HepG2 (cell line): ENCODE results near the gene COL25A1.

Experiments
- JUN ChIP-seq: sonication (generic); formaldehyde crosslinking; IDR thresholded peaks from 2 replicates; pipeline ENCODE4 v1.4.0; 2020; ENCODE audit warnings: mild to moderate bottlenecking, missing genetic modification reagents
- MXI1 ChIP-seq: IDR thresholded peaks from 3 replicates; pipeline ENCODE4 v1.6.1; 2012; ENCODE audit warnings: low read depth, low read length, inconsistent platforms, borderline replicate concordance
- POGZ ChIP-seq: sonication (generic); formaldehyde crosslinking; IDR thresholded peaks from 2 replicates; pipeline ENCODE4 v1.4.0; 2020; ENCODE audit warnings: mild to moderate bottlenecking, missing genetic modification reagents
- POLR2A ChIP-seq, 2 experiments: IDR thresholded peaks; 2 replicates each; pipeline ENCODE4 v1.6.1; 2011; ENCODE audit warnings: low read depth in 2 of 2, low read length in 2 of 2, mild to moderate bottlenecking in 1 of 2, moderate library complexity in 1 of 2; ENCODE audit not compliant: insufficient read depth in 1 of 2
- RAD21 ChIP-seq: fragments of 450-650 bp; formaldehyde crosslinking; IDR thresholded peaks from 2 replicates; pipeline ENCODE4 v1.5.0; 2020; ENCODE audit warnings: mild to moderate bottlenecking
- SNAPC2 ChIP-seq: sonication (generic); formaldehyde crosslinking; IDR thresholded peaks from 2 replicates; pipeline ENCODE4 v1.8.1; 2022; ENCODE audit warnings: mild to moderate bottlenecking, missing genetic modification reagents
- TP53 ChIP-seq: sonication (generic); formaldehyde crosslinking; conservative IDR thresholded peaks from 2 replicates; pipeline ENCODE4 v1.4.0; 2020; ENCODE audit warnings: missing genetic modification reagents
- ZBTB7B ChIP-seq: sonication (generic); formaldehyde crosslinking; IDR thresholded peaks from 2 replicates; pipeline ENCODE4 v1.4.0; 2020; ENCODE audit warnings: missing genetic modification reagents
- ZNF274 ChIP-seq: sonication (generic); formaldehyde crosslinking; IDR thresholded peaks from 2 replicates; pipeline ENCODE4 v1.5.1; 2020; ENCODE audit warnings: mild to moderate bottlenecking, missing genetic modification reagents
- ZNF343 ChIP-seq: sonication (generic); formaldehyde crosslinking; IDR thresholded peaks from 2 replicates; pipeline ENCODE4 v1.4.0; 2020; ENCODE audit warnings: mild to moderate bottlenecking, missing genetic modification reagents
- ZNF572 ChIP-seq: sonication (generic); formaldehyde crosslinking; IDR thresholded peaks from 2 replicates; pipeline ENCODE4 v1.5.1; 2020; ENCODE audit warnings: mild to moderate bottlenecking, missing genetic modification reagents
- TF ChIP-seq, protein P1 (sequence below): sonication (generic); formaldehyde crosslinking; IDR thresholded peaks from 2 replicates; pipeline ENCODE4 v1.5.0; 2020; ENCODE audit warnings: mild to moderate bottlenecking, missing genetic modification reagents, moderate library complexity

- TF ChIP-seq JUN (CRISPR knock-in tag) = no peak
- TF ChIP-seq SNAPC2 (CRISPR knock-in tag) = no peak
- TF ChIP-seq, protein P1, sequence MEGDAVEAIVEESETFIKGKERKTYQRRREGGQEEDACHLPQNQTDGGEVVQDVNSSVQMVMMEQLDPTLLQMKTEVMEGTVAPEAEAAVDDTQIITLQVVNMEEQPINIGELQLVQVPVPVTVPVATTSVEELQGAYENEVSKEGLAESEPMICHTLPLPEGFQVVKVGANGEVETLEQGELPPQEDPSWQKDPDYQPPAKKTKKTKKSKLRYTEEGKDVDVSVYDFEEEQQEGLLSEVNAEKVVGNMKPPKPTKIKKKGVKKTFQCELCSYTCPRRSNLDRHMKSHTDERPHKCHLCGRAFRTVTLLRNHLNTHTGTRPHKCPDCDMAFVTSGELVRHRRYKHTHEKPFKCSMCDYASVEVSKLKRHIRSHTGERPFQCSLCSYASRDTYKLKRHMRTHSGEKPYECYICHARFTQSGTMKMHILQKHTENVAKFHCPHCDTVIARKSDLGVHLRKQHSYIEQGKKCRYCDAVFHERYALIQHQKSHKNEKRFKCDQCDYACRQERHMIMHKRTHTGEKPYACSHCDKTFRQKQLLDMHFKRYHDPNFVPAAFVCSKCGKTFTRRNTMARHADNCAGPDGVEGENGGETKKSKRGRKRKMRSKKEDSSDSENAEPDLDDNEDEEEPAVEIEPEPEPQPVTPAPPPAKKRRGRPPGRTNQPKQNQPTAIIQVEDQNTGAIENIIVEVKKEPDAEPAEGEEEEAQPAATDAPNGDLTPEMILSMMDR = no peak
- no peak for TF ChIP-seq MXI1
- no peak for TF ChIP-seq ZBTB7B (CRISPR knock-in tag)
- TF ChIP-seq POLR2A (IDR thresholded peaks at IDR 0.05; ENCODE audit: insufficient read depth in 1 of 2, low read depth in 2 of 2, low read length in 2 of 2) = no peak
- TF ChIP-seq POGZ (CRISPR knock-in tag) = no peak
- no peak for TF ChIP-seq ZNF572 (CRISPR knock-in tag)
- no peak for TF ChIP-seq RAD21 (CRISPR knock-in tag)
- TF ChIP-seq ZNF274 = no peak
- TF ChIP-seq ZNF343 (CRISPR knock-in tag) = no peak
- no peak for TF ChIP-seq TP53 (CRISPR knock-in tag)
These were observed 12.9 kb upstream of the COL25A1 start for GRCh38 chr4:109315341-109315740.
